K562 (cell line): ENCODE data around the gene LY6G6C. TPM values are rescaled to one million over a fixed set of nuclear protein-coding genes. Genes with fewer than 3 reads are reported as not detected.

Source experiments
- ATAC-seq: fragments of 200-7000 bp; cut with Tn5 transposase; 3 replicates; pipeline ENCODE4 v1.9.1; 2020; ENCODE audit warnings: moderate library complexity
- BruUV-seq: library from RNA; stranded (reverse); fragments of 400-500 nt; replicated peaks from 2 replicates; lab custom pipeline; 2021; lab: Mats Ljungman, UMichigan
- CTCF ChIA-PET: fragments of 300-600 bp; formaldehyde crosslinking; extraction: SDS; loops from one replicate; lab custom pipeline; 2021; ENCODE audit warnings: low intra/inter-chr PET ratio; lab: Yijun Ruan, JAX
- POLR2A ChIA-PET: fragments of 300-600, 350-650 bp; sonication (Branson Sonifier 250); formaldehyde crosslinking; extraction: SDS; loops from one replicate; lab custom pipeline; 2021; ENCODE audit warnings: antibody characterized with exemption, inconsistent platforms; lab: Yijun Ruan, JAX
- DNase-seq, 4 experiments: peaks; one replicate each; pipeline versions ENCODE4 v3.0.0 to v3.0.0-alpha.2; 2011 to 2018; ENCODE audit warnings: low spot score in 3 of 4, mixed read lengths in 3 of 4; ENCODE audit errors: extremely low read depth in 1 of 4
- FAIRE-seq: peaks from 2 replicates; lab custom pipeline; 2011; peaks lifted over from hg19 to GRCh38; lab: Jason Lieb, UNC
- H2AFZ ChIP-seq: 2 replicates; pipeline ENCODE4 v1.6.0; 2011; ENCODE audit warnings: low read depth, low read length, control low read depth, inconsistent platforms
- H3K27ac ChIP-seq: fragments of 200-600 bp; 3 replicates; pipeline ENCODE4 v1.8.0; 2011; ENCODE audit warnings: low read depth, mild to moderate bottlenecking, control low read depth, inconsistent platforms, low read length, moderate library complexity, mixed read lengths; ENCODE audit errors: extremely low read depth
- H3K27me3 ChIP-seq, 2 experiments: fragments of 300-600 bp in 1 of 2; 2 replicates in 1 of 2; 3 replicates in 1 of 2; pipeline versions ENCODE4 v1.6.0 to v1.8.0; 2011; ENCODE audit warnings: inconsistent platforms in 2 of 2, low read length in 2 of 2, mild to moderate bottlenecking in 1 of 2, mixed read lengths in 1 of 2, moderate library complexity in 1 of 2; ENCODE audit not compliant: control insufficient read depth in 2 of 2, insufficient read depth in 2 of 2
- H3K36me3 ChIP-seq: fragments of 300-600 bp; 3 replicates; pipeline ENCODE4 v1.8.0; 2011; ENCODE audit warnings: mild to moderate bottlenecking, low read length, inconsistent platforms; ENCODE audit not compliant: control insufficient read depth, insufficient read depth
- H3K4me1 ChIP-seq, 2 experiments: fragments of 200-600 bp in 1 of 2; replicated peaks in 1 of 2; 2 replicates in 1 of 2; 3 replicates in 1 of 2; pipeline versions ENCODE4 v1.5.1 to v1.8.0; 2011; ENCODE audit warnings: inconsistent platforms in 2 of 2, low read length in 2 of 2, mild to moderate bottlenecking in 1 of 2, mixed read lengths in 1 of 2, moderate library complexity in 1 of 2; ENCODE audit not compliant: control insufficient read depth in 2 of 2, insufficient read depth in 2 of 2
- H3K4me2 ChIP-seq: 2 replicates; pipeline ENCODE4 v1.6.1; 2011; ENCODE audit warnings: low read length, control low read depth, inconsistent platforms, mixed read lengths; ENCODE audit not compliant: insufficient read depth
- H3K4me3 ChIP-seq: fragments of 200-600 bp; sonication (generic), shearing (Covaris generic); 2 replicates; pipeline ENCODE4 v1.5.1; 2016; ENCODE audit warnings: control low read depth, inconsistent platforms
- H3K79me2 ChIP-seq: fragments of 200-600 bp; 3 replicates; pipeline ENCODE4 v1.8.0; 2011; ENCODE audit warnings: low read length, inconsistent platforms; ENCODE audit not compliant: control insufficient read depth, insufficient read depth
- H3K9ac ChIP-seq, 2 experiments: 2 replicates each; pipeline versions ENCODE4 v1.6.0 to v1.6.1; 2011; ENCODE audit warnings: low read depth in 2 of 2, low read length in 2 of 2, control low read depth in 1 of 2, inconsistent platforms in 1 of 2, mild to moderate bottlenecking in 1 of 2, mixed read lengths in 1 of 2; ENCODE audit not compliant: insufficient read depth in 1 of 2
- H3K9me1 ChIP-seq: one replicate; pipeline ENCODE4 v1.6.0; 2011; ENCODE audit warnings: inconsistent platforms, mild to moderate bottlenecking, low read length, moderate library complexity; ENCODE audit not compliant: control insufficient read depth, insufficient read depth
- H3K9me3 ChIP-seq: replicated peaks from 2 replicates; pipeline ENCODE4 v1.5.1; 2011; ENCODE audit warnings: low read depth, low read length, inconsistent platforms; ENCODE audit not compliant: control insufficient read depth, insufficient read depth
- H4K20me1 ChIP-seq: replicated peaks from 2 replicates; pipeline ENCODE4 v1.6.1; 2011; ENCODE audit warnings: low read length, inconsistent platforms, mixed read lengths; ENCODE audit not compliant: control insufficient read depth, insufficient read depth
- CBFB ChIP-seq: sonication (generic); formaldehyde crosslinking; IDR thresholded peaks from 2 replicates; pipeline ENCODE4 v1.4.0; 2020; ENCODE audit warnings: mild to moderate bottlenecking, missing genetic modification reagents
- CHD4 ChIP-seq: fragments of 200-600 bp; sonication (generic); IDR thresholded peaks from 3 replicates; pipeline ENCODE4 v1.6.1; 2012; ENCODE audit warnings: low read depth, mild to moderate bottlenecking, mixed read lengths, low read length, inconsistent platforms; ENCODE audit not compliant: insufficient read depth, insufficient replicate concordance, poor library complexity, severe bottlenecking
- ILK ChIP-seq: fragments of 450-650 bp; IDR thresholded peaks from 2 replicates; pipeline ENCODE4 v1.6.1; 2016; ENCODE audit warnings: missing genetic modification characterization, low read depth, mild to moderate bottlenecking, missing compliant biosample characterization, moderate library complexity, borderline replicate concordance
- JUN ChIP-seq, 2 experiments: sonication (generic) in 1 of 2; formaldehyde crosslinking in 1 of 2; IDR thresholded peaks; 2 replicates each; pipeline versions ENCODE4 v1.6.1 to v1.8.0; 2012 to 2022; ENCODE audit warnings: borderline replicate concordance in 2 of 2, mild to moderate bottlenecking in 2 of 2, improper control_type of control experiment in 1 of 2, low read depth in 1 of 2, low read length in 1 of 2, missing genetic modification reagents in 1 of 2
- KAT7 ChIP-seq: sonication (generic); formaldehyde crosslinking; IDR thresholded peaks from 2 replicates; pipeline ENCODE4 v1.8.0; 2022; ENCODE audit warnings: missing genetic modification reagents, mild to moderate bottlenecking, borderline replicate concordance
- KHSRP ChIP-seq: fragments of 450-650 bp; IDR thresholded peaks from 2 replicates; pipeline ENCODE4 v1.6.1; 2017
- NR4A1 ChIP-seq, 2 experiments: fragments of 250-450 bp in 1 of 2; fragments of 450-650 bp in 1 of 2; sonication (Bioruptor Pico) in 1 of 2; IDR thresholded peaks; 2 replicates each; pipeline versions ENCODE4 v1.4.0 to v1.6.1; 2016 to 2020; ENCODE audit warnings: mild to moderate bottlenecking in 2 of 2, missing compliant biosample characterization in 1 of 2, missing genetic modification characterization in 1 of 2, moderate library complexity in 1 of 2
- PRDM10 ChIP-seq: fragments of 450-650 bp; IDR thresholded peaks from 2 replicates; pipeline ENCODE4 v1.6.1; 2018; ENCODE audit not compliant: partially characterized antibody
- SPI1 ChIP-seq: IDR thresholded peaks from 2 replicates; pipeline ENCODE4 v1.6.1; 2011; ENCODE audit warnings: low read depth, low read length, control low read depth, borderline replicate concordance
- SRF ChIP-seq, 2 experiments: fragments of 250-450, 450-650 bp in 1 of 2; sonication (Bioruptor Pico) in 1 of 2; sonication (generic) in 1 of 2; formaldehyde crosslinking; IDR thresholded peaks; 2 replicates each; pipeline versions ENCODE4 v1.5.0 to v1.5.1; 2020 to 2022; ENCODE audit warnings: mild to moderate bottlenecking in 1 of 2, missing genetic modification reagents in 1 of 2
- WGBS: fragments of 100-300 bp; shearing (Covaris generic); methylation state at CpG from one replicate; pipeline ENCODE4 v1.1.6; 2016; ENCODE audit warnings: low coverage, mixed read lengths; ENCODE audit not compliant: insufficient coverage; ENCODE audit errors: missing lambda C conversion rate; 5-methylcytosine and 5-hydroxymethylcytosine counted together
- in situ Hi-C: fragments of 300-500 bp; cut with MboI; formaldehyde crosslinking; loops from 4 replicates; pipeline ENCODE4 v1.15.0; 2018; ENCODE audit warnings: inconsistent platforms, mixed read lengths
- intact Hi-C: fragments of 100-400 bp; cut with micrococcal nuclease; formaldehyde crosslinking; loops from 2 replicates; pipeline ENCODE4 v1.14.2; 2022
- polyA plus RNA-seq, 8 experiments: library from polyadenylated mRNA; depleted of rRNA in 4 of 8; stranded (reverse) in 5 of 8; unstranded in 3 of 8; fragments of >200 nt; fragmentation: Nextera tagmentation in 2 of 8; fragmentation: Illumina TruSeq in 1 of 8; extraction: Ambion mirVana in 2 of 8; extraction: Trizol in 1 of 8; gene quantifications; 2 replicates each; pipeline versions ENCODE4 v1.2.1 to v1.2.3, GENCODE V29; 2011 to 2014; ENCODE audit warnings: inconsistent platforms in 1 of 8, missing spikeins in 1 of 8
- total RNA-seq, 7 experiments: library from RNA; depleted of rRNA in 6 of 7; stranded (reverse); fragments of >200 nt in 6 of 7; fragmentation: Illumina TruSeq in 2 of 7; extraction: Trizol in 2 of 7; gene quantifications; 2 replicates each; pipeline versions ENCODE4 v1.2.1 to v1.2.3, GENCODE V29; 2011 to 2021; ENCODE audit warnings: low replicate concordance in 1 of 7
- TF ChIP-seq, protein P1 (sequence below): sonication (generic); formaldehyde crosslinking; IDR thresholded peaks from 2 replicates; pipeline ENCODE4 v1.9.0; 2022; ENCODE audit warnings: mild to moderate bottlenecking, missing genetic modification reagents
- TF ChIP-seq, protein P2 (sequence below): fragments of 250-450 bp; sonication (Bioruptor Pico); IDR thresholded peaks from 2 replicates; pipeline ENCODE4 v1.9.0; 2021; ENCODE audit warnings: mild to moderate bottlenecking, inconsistent platforms

Gene LY6G6C
- total and polyA plus RNA-seq, 9 of the 15 experiments (the other 6 are each of a cell fraction or from before 2014, with no cell fraction given) = 0.06 to 0.20 TPM; not detected in 7

- Histone ChIP-seq H3K36me3 (peaks cover 50% of the 10 kb centered on the region), H4K20me1 (peaks cover 24% of the 10 kb centered on the region)
- in situ Hi-C loops = no loop called here
- TF ChIP-seq ILK (tag) (peak; percentile 68; the same call in 1 of the 2 replicates), CBFB (CRISPR knock-in tag) (0 out of 2 replicates have a peak, but pooled peaks have one; percentile 81), SPI1 (peak; percentile 44; the same call in 1 of the 2 replicates), KAT7 (CRISPR knock-in tag) (no peak), KHSRP (no peak), SRF (CRISPR knock-in tag; IDR thresholded peaks at IDR 0.05) (0 out of 4 replicates have a peak, but pooled peaks of 1 of the 2 experiments have one; percentile 24), JUN (IDR thresholded peaks at IDR 0.05; ENCODE audit: borderline replicate concordance, low read depth, low read length) (no peak), JUN (CRISPR knock-in tag; IDR thresholded peaks at IDR 0.05; ENCODE audit: borderline replicate concordance) (peak; percentile 66; the same call in 1 of the 2 replicates), NR4A1 (CRISPR knock-in tag; IDR thresholded peaks at IDR 0.05) (0 out of 2 replicates have a peak, but pooled peaks have one; percentile 18), NR4A1 (tag; IDR thresholded peaks at IDR 0.05) (0 out of 2 replicates have a peak, but pooled peaks have one; percentile 74), CHD4 (peak; percentile 90), PRDM10 (no peak)
- TF ChIP-seq, protein P1, sequence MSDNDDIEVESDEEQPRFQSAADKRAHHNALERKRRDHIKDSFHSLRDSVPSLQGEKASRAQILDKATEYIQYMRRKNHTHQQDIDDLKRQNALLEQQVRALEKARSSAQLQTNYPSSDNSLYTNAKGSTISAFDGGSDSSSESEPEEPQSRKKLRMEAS (CRISPR knock-in tag) = peak; percentile 52
- TF ChIP-seq, protein P2, sequence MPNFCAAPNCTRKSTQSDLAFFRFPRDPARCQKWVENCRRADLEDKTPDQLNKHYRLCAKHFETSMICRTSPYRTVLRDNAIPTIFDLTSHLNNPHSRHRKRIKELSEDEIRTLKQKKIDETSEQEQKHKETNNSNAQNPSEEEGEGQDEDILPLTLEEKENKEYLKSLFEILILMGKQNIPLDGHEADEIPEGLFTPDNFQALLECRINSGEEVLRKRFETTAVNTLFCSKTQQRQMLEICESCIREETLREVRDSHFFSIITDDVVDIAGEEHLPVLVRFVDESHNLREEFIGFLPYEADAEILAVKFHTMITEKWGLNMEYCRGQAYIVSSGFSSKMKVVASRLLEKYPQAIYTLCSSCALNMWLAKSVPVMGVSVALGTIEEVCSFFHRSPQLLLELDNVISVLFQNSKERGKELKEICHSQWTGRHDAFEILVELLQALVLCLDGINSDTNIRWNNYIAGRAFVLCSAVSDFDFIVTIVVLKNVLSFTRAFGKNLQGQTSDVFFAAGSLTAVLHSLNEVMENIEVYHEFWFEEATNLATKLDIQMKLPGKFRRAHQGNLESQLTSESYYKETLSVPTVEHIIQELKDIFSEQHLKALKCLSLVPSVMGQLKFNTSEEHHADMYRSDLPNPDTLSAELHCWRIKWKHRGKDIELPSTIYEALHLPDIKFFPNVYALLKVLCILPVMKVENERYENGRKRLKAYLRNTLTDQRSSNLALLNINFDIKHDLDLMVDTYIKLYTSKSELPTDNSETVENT (CRISPR knock-in tag) = peak; percentile 77; the same call in 1 of the 2 replicates
Observed at GRCh38 chr6:31736768-31737314, 15.3 kb upstream of the LY6G6C start.

More at GRCh38 chr6:31736768-31737314, 15.3 kb upstream of the LY6G6C start:
- H3K27me3 ChIP-seq = no peaks in the 10 kb centered on the region
- WGBS = 16% methylated on average over 10 of the region's 10 CpGs
- H3K4me2 ChIP-seq = peak overlapping the region; percentile 100
- no peaks in the 10 kb centered on the region for H3K9me1 ChIP-seq
- ChIA-PET CTCF (no interaction called here), POLR2A (interaction anchor here (0.6 to 13.1 kb wide), 26 partner anchors 11 to 348 kb away, joined by 3 to 236 read pairs (median 12); partner anchors contain the start of genes ABHD16A, BAG6, C6orf47 and CSNK2B)
- H3K27ac ChIP-seq = peak overlapping the region; percentile 95
- H3K4me1 ChIP-seq = peaks cover 46 to 54% of the 10 kb centered on the region in 2 experiments
- peak overlapping the region; percentile 77 for H3K4me3 ChIP-seq
- intact Hi-C loops = loop anchor here (10.0 kb wide), 1 partner anchor 238 kb away; the partner anchor contains the start of gene DXO
- BruUV-seq = no TSS peak
- DNase-seq (peak in 1 of 4 experiments; percentile 55), ATAC-seq (no peak), FAIRE-seq (no peak)
- H2AFZ ChIP-seq = peak overlapping the region; percentile 72
- H3K9ac ChIP-seq = peak overlapping the region; percentile 99
- peaks cover 89% of the 10 kb centered on the region for H3K79me2 ChIP-seq
- H3K9me3 ChIP-seq = no peaks in the 10 kb centered on the region
